GM21723 (cell line): Measurements from ENCODE around the gene RPP14.

ENCODE experiments used
- ATAC-seq: cut with Tn5 transposase; IDR thresholded peaks from one replicate; pipeline ENCODE4 v1.9.1; 2021; ENCODE audit warnings: mild to moderate bottlenecking, moderate library complexity; ENCODE audit not compliant: unreplicated experiment

Gene RPP14

DNA sequence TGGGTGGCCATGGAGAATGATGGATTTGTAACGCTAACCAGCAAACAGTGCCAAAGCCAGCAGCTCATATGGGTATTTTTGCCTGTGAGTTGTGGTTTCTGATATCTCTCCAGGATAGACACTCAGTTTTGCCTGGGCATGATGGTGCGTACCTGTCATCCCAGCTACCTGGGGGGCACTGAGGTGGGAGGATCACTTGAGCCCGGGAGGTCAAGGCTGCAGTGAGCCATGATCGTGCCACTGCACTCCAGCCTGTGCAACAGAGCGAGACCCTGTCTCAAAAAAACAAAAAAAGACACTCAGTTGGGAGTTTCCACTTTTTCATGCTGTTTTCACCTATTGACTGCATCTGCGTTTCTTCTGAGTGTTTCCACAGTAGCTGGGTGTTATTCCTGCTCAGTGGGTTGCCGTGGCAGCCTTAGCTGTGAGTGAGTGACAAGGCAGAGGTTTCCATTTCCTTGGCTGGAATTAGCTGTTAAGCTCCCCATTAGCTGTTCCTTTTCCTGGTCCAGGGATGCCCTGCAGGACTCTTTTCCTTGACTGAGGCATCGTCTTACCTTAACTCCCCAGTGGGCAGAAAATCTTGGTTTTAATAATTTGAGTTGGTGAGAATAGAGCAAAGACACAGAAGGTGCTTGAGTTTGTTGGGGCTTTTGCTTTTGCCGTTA is 14.2 kb upstream of the RPP14 start:
- no peak for ATAC-seq

DNA sequence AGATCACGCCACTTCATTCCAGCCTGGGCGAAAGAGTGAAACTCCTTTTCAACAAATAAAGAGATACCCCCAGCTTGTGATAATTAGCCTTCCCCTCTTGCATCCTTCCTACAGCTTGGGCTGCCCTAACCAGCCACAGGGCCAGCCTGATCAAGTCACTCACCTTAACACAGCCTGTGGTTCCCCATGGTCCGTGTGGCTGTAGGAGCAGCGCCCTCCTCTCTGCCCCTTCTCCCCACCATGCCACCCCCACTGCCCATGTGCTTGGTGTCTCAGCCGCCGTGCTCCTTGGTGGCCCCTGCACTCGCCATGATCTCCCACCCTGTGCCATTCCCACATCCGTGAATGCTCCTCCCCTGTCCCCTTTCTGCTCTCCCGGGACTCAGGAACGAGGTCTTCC is 13.2 kb upstream of the RPP14 start:
- ATAC-seq: no peak

DNA sequence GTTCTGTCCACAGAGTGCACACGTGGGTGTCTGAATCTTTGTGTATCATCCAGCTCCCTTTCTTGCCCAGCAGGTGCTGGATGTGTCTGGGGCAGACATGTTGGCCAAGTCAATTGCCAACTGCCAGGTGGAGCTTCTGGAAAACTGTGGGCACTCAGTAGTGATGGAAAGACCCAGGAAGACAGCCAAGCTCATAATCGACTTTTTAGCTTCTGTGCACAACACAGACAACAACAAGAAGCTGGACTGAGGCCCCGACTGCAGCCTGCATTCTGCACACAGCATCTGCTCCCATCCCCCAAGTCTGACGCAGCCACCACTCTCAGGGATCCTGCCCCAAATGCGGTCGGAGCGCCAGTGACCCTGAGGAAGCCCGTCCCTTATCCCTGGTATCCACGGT is 12.5 kb upstream of the RPP14 start:
- no peak for ATAC-seq

DNA sequence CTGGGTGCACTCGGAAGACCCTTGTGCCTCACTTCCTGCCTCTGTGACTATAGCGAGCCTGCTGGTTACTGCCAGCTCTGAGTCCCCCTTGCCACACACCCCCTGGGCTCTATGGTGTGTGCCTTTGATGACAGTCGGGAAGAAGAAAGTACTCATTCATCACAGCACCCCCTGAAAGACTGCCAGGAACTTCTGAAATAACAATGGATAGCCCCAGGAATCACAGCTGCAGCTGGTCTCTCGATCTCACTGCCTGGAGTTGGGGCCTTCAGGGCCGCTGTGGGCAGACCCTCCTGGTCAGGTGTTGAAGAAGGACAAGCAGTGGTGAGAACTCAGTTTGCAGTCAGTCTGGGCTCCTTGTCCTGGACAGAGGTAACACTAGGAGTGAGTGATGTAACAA is 9.8 kb upstream of the RPP14 start:
- ATAC-seq: no peak

DNA sequence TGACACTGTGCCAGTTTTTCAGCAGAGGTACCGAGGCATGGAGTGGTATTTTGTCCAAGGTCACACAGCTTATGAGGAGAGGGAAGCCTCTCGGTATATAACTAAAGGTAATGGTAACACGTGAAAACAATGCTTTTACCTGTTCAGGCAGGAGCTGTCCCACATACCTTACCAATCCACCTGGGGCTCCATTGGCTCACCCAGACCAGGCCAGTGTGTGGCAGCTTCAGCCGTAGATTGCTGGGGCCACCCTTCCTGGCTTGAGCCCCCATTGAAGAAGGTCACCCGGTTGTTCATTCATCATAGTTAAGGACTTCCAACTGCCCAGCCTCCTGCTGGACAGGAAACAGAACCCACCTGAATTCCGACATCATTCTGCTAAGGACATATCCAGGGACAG is 9.2 kb upstream of the RPP14 start:
- ATAC-seq: no peak

DNA sequence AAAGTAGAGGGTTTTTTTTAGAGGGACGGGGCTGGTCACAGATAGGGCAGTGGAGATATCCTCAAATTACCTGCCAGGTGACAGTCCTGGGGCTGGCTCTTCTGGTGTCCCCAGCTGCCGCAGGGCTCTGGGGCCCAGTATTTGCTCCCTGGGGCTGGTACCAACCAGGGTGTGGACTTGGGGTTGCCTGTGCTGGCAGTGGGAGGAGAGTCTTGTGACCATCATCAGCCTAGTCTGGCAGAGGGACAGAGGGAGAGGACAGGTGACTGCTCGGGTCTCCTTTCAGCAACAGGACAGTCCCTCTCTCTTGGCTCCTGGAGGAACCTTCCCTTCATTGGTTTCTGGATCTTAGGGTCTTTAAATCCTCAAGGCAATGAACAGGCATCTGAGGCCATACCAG is 7.9 kb upstream of the RPP14 start:
- ATAC-seq: no peak

DNA sequence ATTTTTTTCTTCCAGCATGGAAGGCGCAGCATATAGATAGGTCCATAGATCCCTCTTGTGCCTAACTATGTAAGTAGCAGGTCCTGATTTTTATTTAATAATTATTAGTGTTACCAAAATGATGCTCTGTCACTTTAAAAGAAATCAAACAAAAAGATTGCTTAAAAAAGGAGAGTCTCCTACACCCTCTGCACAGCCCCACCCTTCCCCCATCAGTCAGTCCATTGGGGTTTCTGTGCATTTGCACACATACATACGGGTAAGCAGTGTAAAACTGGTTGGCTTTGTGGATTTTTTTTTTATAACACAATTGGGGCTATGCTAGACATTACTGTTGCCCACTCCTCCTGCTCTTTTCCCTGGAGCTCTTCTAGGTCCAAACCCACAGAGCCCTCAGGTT is 7.0 kb upstream of the RPP14 start:
- ATAC-seq: no peak

DNA sequence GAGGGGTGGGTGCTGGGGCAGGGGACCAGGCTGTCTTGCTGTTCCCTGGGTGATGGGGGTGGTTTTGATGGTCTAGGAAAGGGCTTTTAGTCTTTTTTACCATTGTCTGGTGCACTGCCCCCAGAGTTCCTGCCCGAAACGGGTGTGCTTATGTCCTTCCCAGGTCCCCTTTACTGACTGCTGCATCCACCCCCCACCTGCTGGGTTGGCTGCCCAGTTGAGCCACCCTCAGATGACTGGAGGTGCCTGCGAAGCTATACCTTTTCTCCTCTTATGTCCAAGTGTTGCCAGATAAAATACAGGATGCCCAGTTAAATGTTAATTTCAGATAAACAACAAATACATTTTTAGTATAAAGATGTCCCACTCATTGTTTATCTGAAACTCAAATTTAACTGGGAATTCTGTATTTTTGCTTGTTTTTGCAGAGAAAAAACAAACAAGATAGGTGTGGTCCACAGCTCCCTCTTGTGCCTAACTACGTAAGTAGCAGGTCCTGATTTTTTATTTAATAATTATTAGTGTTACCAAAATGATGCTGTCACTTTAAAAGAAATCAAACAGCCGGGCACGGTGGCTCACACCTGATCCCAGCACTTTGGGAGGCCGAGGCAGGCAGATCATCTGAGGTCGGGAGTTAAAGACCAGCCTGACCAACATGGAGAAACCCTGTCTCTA is 6.1 kb upstream of the RPP14 start:
- ATAC-seq: no peak

DNA sequence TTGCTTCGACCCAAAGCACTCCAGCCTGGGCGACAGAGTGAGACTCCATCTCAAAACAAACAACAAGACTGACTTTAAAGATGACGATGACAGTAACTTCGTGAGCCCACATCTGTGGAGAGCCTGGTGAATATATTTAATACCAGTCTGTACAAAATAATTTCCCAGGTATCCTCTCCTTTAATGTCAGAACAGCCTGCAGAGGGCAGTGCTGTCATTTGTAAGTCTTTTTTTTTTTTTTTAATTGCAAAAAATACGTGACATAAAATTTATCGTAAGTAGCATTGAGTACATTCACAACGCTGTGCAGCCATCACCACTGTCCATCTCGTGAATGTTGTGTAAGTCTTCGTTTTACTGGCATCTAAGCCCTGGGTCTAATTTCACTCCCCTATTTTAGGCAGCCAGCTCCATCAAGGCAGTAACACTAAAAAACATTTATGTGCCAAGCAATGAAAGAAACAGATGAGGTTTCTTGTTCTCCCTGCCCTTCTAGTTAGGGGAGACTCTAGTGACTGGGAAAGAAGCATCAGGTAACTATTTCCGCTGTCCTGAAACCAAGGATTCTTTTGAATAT is 1.7 kb downstream of the RPP14 start:
- ATAC-seq: no peak

DNA sequence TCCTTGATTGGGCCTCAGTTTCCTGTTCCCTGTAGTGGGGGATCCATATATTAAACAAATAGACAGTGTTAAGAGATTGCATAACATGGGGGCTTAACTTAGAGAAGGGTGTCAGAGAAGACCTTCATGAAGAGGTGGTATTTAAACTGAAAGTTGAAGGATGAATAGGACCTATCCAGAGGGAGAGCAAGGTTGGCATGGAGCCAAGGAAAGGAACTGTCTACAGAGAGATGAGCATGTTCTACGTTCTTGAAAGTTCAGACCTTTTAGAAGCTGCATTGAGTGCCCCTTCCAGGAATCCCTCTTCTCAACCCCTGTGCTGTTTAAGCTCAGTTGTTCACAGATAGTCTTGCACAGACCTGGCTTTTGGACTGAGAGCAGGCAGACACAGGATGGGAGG is 2.7 kb downstream of the RPP14 start:
- ATAC-seq: no peak

DNA sequence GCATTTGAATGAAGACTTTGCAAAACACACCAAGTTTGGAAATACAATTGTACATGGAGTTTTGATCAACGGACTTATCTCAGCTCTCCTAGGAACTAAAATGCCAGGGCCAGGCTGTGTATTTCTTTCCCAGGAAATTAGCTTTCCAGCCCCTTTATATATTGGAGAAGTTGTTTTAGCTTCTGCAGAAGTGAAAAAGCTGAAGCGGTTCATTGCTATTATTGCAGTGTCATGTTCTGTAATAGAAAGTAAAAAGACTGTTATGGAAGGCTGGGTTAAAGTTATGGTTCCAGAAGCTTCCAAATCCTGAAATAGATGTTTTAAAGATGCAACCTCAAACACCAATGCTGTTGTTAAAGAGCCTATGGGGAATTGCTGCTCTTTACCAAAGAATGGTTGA is 11.8 kb downstream of the RPP14 start:
- ATAC-seq: no peak

DNA sequence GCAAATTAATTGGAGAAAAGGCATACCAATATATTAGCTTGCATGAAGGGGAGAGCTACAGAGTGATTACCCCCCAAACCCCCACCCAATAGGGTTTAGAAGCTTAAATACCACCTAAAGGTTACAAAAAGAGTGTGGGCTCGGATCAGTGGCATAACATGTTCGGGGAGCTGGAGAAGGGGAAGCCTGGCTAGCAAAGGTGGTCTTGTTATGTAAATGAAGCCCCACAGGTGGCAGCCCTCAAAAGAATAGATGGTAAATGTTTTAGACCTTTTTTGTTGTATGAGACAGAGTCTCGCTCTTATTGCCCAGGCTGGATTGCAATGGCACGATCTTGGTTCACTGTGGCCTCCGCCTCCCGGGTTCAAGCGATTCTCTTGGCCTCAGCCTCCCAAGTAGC is 15.7 kb downstream of the RPP14 start:
- no peak for ATAC-seq

DNA sequence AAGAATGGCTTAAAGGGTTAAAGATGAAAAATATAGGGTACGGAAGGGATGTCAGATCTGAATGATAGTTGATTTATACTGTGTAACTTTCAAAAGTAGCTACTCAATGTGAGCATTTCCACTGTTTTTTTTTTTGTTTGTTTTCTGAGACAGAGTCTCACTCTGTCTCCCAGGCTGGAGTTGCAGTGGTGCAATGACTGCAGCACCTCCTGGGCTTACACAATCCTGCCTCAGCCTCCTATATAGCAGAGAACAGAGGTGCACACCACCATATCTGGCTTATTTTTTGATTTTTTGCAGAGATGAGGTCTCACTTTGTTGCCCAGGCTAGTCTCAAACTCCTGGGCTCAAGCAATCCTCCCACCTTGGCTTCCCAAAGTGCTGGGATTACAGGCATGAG is 16.7 kb downstream of the RPP14 start:
- ATAC-seq: no peak

DNA sequence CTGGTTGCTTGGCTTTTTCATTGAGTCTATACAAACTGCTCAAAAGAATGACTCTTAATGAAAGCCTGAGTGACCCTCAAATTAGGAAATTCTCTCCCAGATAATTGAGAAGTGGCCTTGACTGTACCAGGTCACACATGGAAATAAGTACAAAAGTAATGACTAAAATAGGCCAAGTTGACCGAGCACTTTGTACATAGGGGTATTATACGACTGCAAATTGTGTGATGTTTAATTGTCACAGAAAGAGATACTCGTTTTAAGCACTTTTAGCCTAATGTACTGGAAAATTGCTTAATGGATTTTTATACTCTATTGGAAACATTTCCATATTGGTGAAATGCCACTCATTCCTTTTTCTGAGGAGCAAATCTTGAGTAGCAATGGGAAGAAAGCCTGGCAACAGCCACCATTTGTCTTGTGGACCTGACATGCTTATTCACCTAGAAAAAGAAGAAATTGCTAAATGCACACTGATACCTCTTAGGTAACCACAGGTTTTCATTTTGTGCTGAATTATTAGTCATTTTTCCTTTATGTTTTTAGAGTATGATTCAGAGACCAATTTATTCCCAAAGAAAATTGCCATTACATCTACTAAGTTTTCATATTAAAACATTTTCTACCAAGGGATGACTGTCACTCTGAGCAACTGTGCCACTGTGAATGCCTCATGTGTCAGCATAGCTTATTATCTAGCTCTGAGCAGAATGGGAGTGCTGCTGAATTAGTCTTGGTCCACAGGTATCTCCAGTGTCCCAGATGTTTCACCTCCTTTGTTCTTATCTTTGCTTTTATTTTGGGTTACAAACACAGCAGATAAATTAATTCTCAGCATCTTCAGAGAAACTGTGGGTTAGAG is 17.7 kb downstream of the RPP14 start:
- no peak for ATAC-seq

DNA sequence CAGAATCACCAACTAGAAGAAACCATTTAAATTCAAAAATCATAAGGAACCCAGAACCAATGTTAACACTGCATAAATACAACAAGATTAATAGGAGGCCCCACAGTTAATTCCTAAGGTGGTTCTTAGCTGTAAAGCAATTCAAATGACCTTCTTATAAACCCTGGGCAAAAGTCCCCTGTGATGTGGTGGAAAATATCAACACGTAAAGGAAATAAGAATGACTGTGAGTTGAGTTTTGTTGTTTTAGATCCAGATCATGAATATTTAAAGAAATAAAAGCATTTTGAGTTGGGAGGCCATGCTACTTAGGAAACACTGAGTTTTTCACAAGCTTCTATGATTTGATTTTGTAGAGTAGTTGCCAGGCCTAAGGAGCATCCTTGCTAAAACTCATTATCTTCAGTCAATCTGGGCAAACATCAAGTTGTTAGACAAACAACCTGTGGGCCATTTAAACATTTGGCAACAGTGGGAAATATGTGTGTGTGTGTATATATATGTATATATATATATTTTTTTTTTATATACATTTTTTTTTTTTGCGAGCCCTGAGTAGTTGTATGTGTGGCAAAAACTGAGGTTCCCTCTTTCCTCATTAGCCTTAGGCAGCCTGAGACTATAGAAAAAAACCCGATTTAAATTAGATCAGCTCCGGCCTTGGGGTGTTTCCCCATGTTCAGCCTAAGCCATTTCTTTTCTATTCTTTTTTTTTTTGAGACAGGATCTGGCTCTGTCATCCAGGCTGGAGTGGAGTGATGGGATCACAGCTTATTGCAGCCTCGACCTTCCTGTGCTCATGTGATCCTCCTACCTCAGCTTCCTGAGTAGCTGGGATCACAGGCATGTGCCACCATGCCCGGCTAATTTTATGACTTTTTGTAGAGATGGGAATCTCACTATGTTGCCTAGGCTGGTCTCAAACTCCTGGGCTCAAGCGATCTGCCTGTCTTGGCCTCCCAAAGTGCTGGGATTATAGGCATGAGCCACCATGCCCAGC is 18.6 kb downstream of the RPP14 start:
- no peak for ATAC-seq

DNA sequence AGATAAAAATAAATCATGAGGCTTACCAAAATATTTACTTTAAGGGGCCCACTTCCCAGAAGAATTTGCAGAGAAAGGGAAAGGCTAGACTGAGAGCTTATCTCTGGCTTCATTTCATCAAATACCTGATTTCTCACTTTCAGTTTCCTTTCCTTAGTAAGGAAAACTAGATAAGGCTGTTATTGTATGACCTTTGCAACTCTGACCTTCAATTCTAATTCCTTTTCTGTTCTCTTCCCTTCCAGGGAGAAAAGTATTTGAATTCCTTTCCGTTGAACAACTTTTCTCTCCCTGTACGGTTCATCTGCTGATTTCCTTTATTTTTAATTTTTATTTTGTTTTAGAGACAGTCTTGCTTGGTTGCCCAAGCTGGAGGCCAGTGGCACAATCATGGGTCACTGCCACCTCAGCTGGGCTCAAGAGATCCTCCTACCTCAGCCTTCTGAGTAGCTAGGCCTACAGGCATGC is 19.5 kb downstream of the RPP14 start:
- no peak for ATAC-seq

DNA sequence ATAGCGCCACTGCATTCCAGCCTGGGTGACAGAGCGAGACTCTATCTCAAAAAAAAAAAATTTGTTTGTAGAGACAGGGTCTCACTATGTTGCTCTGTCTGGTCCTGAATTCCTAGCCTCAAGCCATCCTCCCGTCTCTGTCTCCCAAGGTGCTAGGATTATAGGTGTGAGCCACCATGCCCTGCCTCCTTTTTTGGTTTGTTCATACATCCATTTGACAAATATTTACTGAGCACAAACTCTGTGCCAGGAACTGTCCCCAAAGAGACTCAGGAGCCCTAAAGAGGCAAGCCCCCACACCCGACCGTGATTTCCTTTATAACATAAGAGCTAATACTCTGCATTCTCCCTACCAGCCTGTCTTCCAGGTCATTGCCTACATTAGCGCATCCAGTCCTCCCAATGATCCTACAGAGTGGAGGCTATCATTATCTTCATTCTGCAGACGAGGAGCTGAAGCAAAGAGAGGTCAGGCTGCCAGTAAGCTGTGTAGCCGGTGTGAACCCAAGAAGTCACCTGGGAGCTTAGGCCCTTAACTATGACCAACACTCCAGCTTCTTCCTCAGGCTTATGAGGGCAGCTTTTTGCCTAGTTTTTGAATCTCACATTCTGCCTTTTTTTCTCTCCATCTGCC is 20.3 kb downstream of the RPP14 start:
- ATAC-seq: no peak

DNA sequence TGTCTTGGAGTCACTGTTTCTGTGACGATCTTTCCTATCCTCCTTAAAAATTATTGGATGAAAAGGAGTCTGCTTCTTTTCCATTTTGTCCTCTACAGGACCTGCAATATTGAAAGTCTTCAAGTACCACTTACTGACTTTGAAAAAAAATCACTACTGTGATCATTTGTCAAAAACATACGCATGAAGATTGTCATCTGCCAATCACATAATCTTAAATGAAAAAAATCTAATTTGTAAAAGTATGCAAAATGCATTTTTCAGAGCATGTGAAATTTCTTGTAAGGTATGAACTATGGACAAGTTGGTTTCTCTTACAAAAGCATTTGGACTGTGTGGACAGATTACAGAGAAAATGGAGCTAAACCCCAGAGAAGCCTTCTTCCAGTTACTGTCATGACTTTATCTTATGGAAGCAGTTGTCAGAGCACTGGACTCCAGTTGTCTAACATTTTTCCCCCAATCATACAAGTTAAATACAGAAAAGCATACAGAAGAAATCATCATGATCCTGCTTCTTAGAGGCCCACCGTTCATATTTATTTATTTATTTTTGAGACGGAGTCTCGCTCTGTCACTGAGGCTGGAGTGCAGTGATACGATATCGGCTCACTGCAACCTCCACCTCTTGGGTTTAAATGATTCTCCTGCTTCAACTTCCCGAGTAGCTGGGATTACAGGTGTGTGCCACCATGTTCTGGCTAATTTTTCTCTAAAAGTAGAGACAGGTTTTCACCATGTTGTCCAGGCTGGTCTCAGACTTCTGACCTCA is 23.3 kb downstream of the RPP14 start:
- no peak for ATAC-seq

DNA sequence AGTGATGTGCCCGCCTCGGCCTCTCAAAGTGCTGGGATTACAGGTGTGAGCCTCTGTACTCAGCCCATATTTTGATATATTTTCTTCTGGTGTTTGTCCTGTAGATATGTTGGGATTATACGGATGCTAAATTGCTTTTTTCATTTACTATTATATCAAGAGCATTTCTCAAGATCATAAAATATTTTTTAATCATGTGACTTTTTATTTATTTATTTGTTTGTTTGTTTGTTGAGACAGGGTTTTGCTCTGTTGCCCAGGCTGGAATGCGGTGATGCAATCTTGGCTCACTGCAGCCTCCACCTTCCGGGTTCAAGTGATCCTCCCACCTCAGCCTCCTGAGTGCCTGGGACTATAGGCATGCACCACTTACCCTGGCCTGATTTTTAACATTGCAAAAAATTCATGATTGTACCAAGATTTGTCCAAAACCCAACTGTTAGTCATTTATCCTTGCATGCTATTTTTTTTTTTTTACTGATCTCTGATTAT is 23.9 kb downstream of the RPP14 start:
- no peak for ATAC-seq
